ENCODE data around the gene PDE4D. TPM values are rescaled to one million over a fixed set of nuclear protein-coding genes. Genes with fewer than 3 reads are reported as not detected.
"Not testable (repeated sequence)": the region's sequence is repeated elsewhere in the genome, so short reads cannot be mapped to it uniquely, and the experiment has no call there.

Gene PDE4D
- total RNA-seq, 2 experiments from 2014 or later: 0.50 to 0.51 TPM

DNA sequence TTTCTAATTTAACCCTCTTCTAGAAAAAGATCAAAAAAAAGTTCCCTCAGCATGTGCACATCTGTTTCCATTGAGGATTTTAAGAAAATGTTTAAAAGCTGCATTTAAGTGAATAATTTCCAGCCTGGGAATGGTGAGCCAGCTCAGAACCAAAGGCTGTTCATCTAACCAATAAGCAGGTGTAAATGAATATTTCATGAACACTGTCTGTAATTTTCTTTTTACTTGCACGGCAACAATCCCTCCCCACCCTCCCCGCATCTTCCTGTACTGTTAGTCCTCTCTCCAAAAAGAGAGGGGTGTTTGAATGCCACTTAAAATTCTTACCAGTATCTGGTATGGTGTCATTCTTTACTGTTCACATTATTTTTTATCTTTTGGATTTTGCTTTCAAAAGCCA, 425.6 kb downstream of the PDE4D start:
- CTCF ChIA-PET (ENCODE audit: unreplicated experiment): no interaction called here

DNA sequence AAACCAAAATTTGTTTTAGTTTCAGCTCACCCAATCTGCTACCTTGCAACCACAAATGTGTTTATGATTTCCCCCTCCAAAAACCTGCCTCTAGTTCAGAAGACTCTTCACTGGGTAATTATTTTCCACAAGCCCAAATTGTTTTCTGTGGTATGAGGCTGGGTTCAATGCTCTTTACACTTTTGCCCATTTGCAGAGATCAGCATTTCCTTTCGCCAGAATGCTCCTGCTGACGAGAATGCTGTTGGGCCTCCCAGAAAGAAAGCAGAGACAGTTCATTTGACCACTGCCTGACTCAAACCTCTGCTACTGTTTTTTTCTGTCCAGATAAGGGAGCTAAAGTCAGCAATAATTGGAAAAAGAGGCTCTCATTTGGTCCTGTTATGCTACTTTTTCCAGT, 427.3 kb downstream of the PDE4D start:
- H3K27ac ChIP-seq (ENCODE audit: low read depth, low read length, poor library complexity, severe bottlenecking): no peak overlapping the region
- H2AFZ ChIP-seq (ENCODE audit: low read length): no peak overlapping the region
- H4K20me1 ChIP-seq (ENCODE audit: insufficient read depth, low read length): no peaks in the 10 kb centered on the region
- no peaks in the 10 kb centered on the region for H3K36me3 ChIP-seq (ENCODE audit: insufficient read depth, low read length)
- no peaks in the 10 kb centered on the region for H3K4me1 ChIP-seq (ENCODE audit: insufficient read depth, low read length, poor library complexity, severe bottlenecking)
- H3K79me2 ChIP-seq (ENCODE audit: insufficient read depth, low read depth, low read length): no peaks in the 10 kb centered on the region
- CTCF ChIA-PET (ENCODE audit: unreplicated experiment): no interaction called here
- POLR2A ChIA-PET: no interaction called here
- intact Hi-C loops (cut with micrococcal nuclease; ENCODE audit: unreplicated experiment): no loop called here
- no peak for TF ChIP-seq EZH2phosphoT487 (IDR thresholded peaks at IDR 0.05; ENCODE audit: borderline replicate concordance, low read depth, low read length)
- TF ChIP-seq, protein P1, sequence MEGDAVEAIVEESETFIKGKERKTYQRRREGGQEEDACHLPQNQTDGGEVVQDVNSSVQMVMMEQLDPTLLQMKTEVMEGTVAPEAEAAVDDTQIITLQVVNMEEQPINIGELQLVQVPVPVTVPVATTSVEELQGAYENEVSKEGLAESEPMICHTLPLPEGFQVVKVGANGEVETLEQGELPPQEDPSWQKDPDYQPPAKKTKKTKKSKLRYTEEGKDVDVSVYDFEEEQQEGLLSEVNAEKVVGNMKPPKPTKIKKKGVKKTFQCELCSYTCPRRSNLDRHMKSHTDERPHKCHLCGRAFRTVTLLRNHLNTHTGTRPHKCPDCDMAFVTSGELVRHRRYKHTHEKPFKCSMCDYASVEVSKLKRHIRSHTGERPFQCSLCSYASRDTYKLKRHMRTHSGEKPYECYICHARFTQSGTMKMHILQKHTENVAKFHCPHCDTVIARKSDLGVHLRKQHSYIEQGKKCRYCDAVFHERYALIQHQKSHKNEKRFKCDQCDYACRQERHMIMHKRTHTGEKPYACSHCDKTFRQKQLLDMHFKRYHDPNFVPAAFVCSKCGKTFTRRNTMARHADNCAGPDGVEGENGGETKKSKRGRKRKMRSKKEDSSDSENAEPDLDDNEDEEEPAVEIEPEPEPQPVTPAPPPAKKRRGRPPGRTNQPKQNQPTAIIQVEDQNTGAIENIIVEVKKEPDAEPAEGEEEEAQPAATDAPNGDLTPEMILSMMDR (conservative IDR thresholded peaks at IDR 0.05; ENCODE audit: low read length): no peak
- no peaks in the 10 kb centered on the region for H3K9me3 ChIP-seq (ENCODE audit: low read length)
- no peak for DNase-seq (ENCODE audit: low spot score)
- no peak overlapping the region for H3K4me3 ChIP-seq (ENCODE audit: low read depth, low read length, poor library complexity, severe bottlenecking)
- no TSS peak for BruUV-seq (replicated peaks)
- H3K4me2 ChIP-seq (ENCODE audit: low read length): no peak overlapping the region
- no peaks in the 10 kb centered on the region for H3K9me2 ChIP-seq (ENCODE audit: insufficient read depth, low read length)

More for the DNA sequence above, 425.6 kb downstream of the PDE4D start:
- Histone ChIP-seq H3K4me1 (ENCODE audit: insufficient read depth, low read length, poor library complexity, severe bottlenecking) (no peaks in the 10 kb centered on the region), H2AFZ (ENCODE audit: low read length) (no peak overlapping the region), H3K9me2 (ENCODE audit: insufficient read depth, low read length) (no peaks in the 10 kb centered on the region), H3K4me2 (ENCODE audit: low read length) (no peak overlapping the region), H3K27ac (ENCODE audit: low read depth, low read length, poor library complexity, severe bottlenecking) (no peak overlapping the region), H3K4me3 (ENCODE audit: low read depth, low read length, poor library complexity, severe bottlenecking) (no peak overlapping the region), H4K20me1 (ENCODE audit: insufficient read depth, low read length) (no peaks in the 10 kb centered on the region), H3K79me2 (ENCODE audit: insufficient read depth, low read depth, low read length) (no peaks in the 10 kb centered on the region), H3K36me3 (ENCODE audit: insufficient read depth, low read length) (no peaks in the 10 kb centered on the region), H3K9me3 (ENCODE audit: low read length) (no peaks in the 10 kb centered on the region)
- TF ChIP-seq, protein P1 (conservative IDR thresholded peaks at IDR 0.05; ENCODE audit: low read length): no peak
- no peak for TF ChIP-seq EZH2phosphoT487 (IDR thresholded peaks at IDR 0.05; ENCODE audit: borderline replicate concordance, low read depth, low read length)
- BruUV-seq (replicated peaks): no TSS peak
- POLR2A ChIA-PET: no interaction called here
- DNase-seq (ENCODE audit: low spot score): no peak
- intact Hi-C loops (cut with micrococcal nuclease; ENCODE audit: unreplicated experiment): no loop called here

DNA sequence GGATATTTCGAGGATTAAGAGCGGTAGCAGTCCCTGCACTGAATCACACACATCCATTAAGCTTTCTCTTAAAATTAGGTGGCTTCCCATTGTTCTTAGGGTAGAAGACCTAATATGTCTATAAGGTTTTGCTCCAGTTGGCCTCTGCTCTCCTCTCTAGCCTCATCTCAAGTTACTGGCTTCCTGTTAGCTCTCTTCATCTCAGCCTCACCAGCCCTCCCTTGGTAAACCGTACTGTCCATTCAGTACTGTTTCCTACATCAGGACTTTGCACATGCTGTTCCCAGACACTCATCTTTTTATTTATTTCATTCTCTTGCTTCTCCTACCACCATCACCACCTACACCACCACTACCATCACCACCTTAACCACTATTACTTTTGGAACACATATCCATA, 428.6 kb downstream of the PDE4D start:
- no TSS peak for BruUV-seq (replicated peaks)
- Histone ChIP-seq H3K4me2 (ENCODE audit: low read length) (no peak overlapping the region), H3K4me3 (ENCODE audit: low read depth, low read length, poor library complexity, severe bottlenecking) (no peak overlapping the region), H3K79me2 (ENCODE audit: insufficient read depth, low read depth, low read length) (no peaks in the 10 kb centered on the region), H3K36me3 (ENCODE audit: insufficient read depth, low read length) (no peaks in the 10 kb centered on the region), H3K27ac (ENCODE audit: low read depth, low read length, poor library complexity, severe bottlenecking) (no peak overlapping the region), H3K4me1 (ENCODE audit: insufficient read depth, low read length, poor library complexity, severe bottlenecking) (no peaks in the 10 kb centered on the region), H4K20me1 (ENCODE audit: insufficient read depth, low read length) (no peaks in the 10 kb centered on the region), H2AFZ (ENCODE audit: low read length) (no peak overlapping the region), H3K9me3 (ENCODE audit: low read length) (no peaks in the 10 kb centered on the region), H3K9me2 (ENCODE audit: insufficient read depth, low read length) (no peaks in the 10 kb centered on the region)
- ChIA-PET POLR2A (no interaction called here), CTCF (ENCODE audit: unreplicated experiment) (no interaction called here)
- no peak for DNase-seq (ENCODE audit: low spot score)
- TF ChIP-seq EZH2phosphoT487 (IDR thresholded peaks at IDR 0.05; ENCODE audit: borderline replicate concordance, low read depth, low read length): no peak
- TF ChIP-seq, protein P1 (conservative IDR thresholded peaks at IDR 0.05; ENCODE audit: low read length): no peak
- intact Hi-C loops (cut with micrococcal nuclease; ENCODE audit: unreplicated experiment): no loop called here

DNA sequence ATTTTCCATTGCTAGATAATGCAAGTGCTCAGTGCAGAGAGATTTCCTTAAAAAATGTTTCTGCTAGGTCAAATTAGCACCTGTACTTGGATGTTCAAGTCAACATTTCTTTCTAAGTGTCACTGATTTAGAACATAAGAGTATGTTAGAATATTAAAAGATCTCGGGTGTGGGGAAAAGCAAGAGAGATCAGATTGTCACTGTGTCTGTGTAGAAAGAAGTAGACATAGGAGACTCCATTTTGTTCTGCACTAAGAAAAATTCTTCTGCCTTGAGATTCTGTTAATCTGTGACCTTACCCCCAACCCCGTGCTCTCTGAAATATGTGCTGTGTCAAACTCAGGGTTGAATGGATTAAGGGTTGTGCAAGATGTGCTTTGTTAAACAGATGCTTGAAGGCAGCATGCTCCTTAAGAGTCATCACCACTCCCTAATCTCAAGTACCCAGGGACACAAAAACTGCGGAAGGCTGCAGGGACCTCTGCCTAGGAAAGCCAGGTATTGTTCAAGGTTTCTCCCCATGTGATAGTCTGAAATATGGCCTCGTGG, 429.8 kb downstream of the PDE4D start:
- H3K9me2 ChIP-seq (ENCODE audit: insufficient read depth, low read length); H3K27ac ChIP-seq (ENCODE audit: low read depth, low read length, poor library complexity, severe bottlenecking); H3K4me3 ChIP-seq (ENCODE audit: low read depth, low read length, poor library complexity, severe bottlenecking); CTCF ChIA-PET (ENCODE audit: unreplicated experiment); H3K9me3 ChIP-seq (ENCODE audit: low read length); DNase-seq (ENCODE audit: low spot score); intact Hi-C loops (cut with micrococcal nuclease; ENCODE audit: unreplicated experiment); H3K4me2 ChIP-seq (ENCODE audit: low read length); H4K20me1 ChIP-seq (ENCODE audit: insufficient read depth, low read length); POLR2A ChIA-PET; H3K4me1 ChIP-seq (ENCODE audit: insufficient read depth, low read length, poor library complexity, severe bottlenecking); H2AFZ ChIP-seq (ENCODE audit: low read length); BruUV-seq (replicated peaks); H3K36me3 ChIP-seq (ENCODE audit: insufficient read depth, low read length); H3K79me2 ChIP-seq (ENCODE audit: insufficient read depth, low read depth, low read length): not testable (repeated sequence)
